RPMI8226 (cell line): ENCODE data around the gene IFIT1.
A peak's percentile ranks its signal among the peaks of the same experiment; 100 is the strongest.
"Not testable (repeated sequence)": the region's sequence is repeated elsewhere in the genome, so short reads cannot be mapped to it uniquely, and the experiment has no call there.

Source experiments
- DNase-seq: peaks from one replicate; pipeline ENCODE4 v3.0.0-alpha.2; 2015

IFIT1 gene

DNA sequence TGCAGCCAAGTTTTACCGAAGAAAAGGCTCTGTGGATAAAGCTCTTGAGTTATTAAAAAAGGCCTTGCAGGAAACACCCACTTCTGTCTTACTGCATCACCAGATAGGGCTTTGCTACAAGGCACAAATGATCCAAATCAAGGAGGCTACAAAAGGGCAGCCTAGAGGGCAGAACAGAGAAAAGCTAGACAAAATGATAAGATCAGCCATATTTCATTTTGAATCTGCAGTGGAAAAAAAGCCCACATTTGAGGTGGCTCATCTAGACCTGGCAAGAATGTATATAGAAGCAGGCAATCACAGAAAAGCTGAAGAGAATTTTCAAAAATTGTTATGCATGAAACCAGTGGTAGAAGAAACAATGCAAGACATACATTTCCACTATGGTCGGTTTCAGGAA is 10.6 kb downstream of the IFIT1 start:
- no peak for DNase-seq

DNA sequence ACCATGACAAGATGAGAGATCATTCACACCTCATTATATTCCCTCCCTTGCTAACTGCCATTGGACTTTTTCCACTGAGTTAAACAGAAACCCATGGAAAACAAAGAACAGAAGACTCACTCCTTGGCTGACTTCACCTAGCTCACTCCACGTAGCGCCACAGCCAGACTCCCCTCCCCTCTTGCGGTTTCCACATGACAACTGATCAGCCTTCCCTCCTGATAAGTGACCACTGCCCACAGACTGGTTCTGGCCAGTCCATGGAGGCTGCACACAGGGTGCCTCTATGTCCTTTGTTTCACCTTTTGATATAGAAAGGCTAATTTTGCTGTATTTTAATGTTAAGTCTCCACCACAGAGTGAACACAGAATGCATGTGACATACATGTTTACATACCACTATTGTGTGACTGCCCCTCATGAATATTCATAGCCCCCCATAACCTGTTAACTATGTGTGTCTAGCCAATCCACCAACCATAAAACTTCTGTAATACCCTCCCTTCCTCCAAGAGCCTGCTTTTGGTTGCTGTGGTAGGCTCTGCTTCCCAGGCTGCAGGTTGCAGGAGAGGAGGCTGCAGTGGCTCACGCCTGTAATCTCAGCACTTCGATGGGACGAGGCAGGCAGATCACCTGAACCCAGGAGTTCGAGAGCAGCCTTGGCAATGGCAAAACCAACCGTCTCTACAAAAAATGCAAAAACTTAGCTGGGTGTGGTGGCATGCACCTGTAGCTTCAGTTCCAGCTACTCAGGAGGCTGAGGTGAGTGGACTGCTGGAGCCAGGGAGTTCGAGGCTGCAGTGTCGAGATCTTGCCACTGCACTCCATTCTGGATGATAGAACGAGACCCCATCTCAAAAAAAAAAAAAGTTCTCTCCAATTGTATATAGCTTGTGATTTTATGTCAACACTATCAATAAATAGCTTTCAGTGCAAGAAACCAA is 12.0 kb downstream of the IFIT1 start:
- DNase-seq: no peak

DNA sequence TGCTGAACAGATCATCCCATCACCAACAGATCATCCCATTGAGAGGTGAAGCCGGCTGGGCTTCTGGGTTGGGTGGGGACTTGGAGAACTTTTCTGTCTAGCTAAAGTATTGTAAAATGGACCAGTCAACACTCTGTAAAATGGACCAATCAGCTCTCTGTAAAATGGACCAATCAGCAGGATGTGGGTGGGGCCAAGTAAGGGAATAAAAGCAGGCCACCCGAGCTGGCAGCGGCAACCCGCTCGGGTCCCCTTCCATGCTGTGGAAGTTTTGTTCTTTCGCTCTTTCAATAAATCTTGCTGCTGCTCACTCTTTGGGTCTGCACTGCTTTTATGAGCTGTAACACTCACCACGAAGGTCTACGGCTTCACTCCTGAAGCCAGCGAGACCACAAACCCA is 13.8 kb downstream of the IFIT1 start:
- DNase-seq: not testable (repeated sequence)

DNA sequence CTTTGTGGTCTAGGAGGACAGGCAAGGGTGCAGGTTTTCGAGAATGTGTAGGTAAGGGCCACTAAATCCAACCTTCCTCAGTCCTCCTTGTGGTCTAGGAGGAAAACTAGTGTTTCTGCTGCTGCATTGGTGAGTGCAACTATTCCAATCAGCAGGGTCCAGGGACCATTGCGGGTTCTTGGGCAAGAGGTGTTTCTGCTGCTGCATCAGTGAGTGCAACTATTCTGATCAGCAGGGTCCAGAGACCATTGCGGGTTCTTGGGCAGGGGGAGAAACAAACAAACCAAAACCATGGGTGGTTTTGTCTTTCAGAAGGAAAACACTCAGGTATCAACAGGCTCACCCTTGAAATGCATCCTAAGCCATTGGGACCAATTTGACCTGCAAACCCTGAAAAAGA is 15.4 kb downstream of the IFIT1 start:
- not testable (repeated sequence) for DNase-seq

DNA sequence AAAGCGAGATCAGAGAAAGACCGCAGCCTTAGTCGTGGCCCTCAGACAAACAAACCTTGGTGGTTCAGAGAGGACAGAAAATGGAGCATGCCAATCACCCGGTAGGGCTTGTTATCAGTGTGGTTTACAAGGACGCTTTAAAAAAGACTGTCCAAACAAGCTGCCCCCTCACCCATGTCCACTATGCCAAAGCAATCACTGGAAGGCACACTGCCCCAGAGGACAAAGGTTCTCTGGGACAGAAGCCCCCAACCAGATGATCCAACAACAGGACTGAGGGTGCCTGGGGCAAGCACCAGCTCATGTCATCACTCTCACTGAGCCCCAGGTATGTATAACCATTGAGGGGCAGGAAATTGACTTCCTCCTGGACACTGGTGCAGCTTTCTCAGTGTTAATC is 16.9 kb downstream of the IFIT1 start:
- not testable (repeated sequence) for DNase-seq

DNA sequence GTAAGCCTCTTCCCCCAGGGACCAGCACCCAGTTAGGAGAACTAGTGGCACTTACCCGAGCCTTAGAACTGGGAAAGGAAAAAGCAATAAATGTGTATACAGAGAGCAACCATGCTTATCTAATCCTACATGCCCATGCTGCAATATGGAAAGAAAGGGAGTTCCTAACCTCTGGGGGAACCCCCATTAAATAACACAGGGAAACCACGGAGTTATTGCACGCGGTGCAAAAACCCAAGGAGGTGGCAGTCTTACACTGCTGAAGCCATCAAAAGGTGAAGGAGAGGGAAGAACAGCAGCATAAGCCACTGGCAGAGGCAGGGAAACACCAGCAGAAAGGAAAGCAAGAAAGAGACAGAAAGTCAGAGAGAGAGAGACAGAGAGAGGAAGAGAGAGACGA is 18.1 kb downstream of the IFIT1 start:
- DNase-seq: not testable (repeated sequence)

DNA sequence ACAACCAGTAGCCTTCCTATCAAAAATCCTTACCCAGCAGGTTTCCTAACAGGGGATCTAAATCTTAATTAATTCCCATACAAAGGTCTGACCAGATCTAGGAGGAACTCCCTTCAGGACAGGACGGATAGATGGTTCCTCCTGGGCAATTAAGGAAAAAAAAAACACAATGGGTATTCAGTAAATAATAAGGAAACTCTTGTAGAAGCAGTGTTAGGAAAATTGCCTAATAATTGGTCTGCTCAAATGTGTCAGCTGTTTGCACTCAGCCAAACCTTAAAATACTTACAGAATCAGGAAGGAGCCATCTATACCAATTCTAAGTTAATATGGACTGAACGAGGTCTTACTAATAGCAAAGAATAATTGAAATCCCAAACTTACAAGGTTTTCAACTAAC is 18.7 kb downstream of the IFIT1 start:
- DNase-seq: not testable (repeated sequence)

DNA sequence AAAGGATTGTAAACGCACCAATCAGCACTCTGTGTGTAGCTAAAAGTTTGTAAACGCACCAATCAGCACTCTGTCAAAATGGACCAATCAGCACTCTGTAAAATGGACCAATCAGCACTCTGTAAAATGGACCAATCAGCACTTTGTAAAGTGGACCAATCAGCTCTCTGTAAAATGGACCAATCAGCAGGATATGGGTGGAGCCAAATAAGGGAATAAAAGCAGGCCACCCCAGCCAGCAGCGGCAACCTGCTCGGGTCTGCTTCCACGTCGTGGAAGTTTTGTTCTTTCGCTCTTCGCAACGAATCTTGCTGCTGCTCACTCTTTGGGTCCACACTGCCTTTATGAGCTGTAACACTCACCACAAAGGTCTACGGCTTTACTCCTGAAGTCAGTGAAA is 19.9 kb downstream of the IFIT1 start:
- not testable (repeated sequence) for DNase-seq

DNA sequence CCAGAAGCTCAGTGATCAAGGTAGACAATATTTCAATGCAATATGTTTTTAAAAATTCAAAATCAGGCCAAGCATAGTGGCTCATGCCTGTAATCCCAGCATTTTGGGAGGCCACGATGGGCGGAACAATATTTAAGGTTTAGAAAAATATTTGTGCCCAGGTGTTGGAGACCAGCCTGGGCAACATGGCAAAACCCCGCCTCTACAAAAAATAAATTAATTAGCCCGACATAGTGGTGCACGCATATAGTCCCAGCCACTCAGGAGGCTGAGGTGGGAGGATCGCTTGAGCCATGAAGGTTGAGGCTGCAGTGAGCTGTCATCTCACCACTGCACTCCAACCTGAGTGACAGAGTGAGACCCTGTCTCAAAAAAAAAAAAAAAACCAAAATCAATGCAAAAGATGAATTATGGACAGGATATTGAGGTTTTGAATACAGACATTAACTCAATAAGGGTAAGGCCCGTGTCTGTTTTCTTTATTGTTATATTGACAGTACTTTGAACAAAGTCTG is 21.0 kb downstream of the IFIT1 start:
- DNase-seq: no peak

DNA sequence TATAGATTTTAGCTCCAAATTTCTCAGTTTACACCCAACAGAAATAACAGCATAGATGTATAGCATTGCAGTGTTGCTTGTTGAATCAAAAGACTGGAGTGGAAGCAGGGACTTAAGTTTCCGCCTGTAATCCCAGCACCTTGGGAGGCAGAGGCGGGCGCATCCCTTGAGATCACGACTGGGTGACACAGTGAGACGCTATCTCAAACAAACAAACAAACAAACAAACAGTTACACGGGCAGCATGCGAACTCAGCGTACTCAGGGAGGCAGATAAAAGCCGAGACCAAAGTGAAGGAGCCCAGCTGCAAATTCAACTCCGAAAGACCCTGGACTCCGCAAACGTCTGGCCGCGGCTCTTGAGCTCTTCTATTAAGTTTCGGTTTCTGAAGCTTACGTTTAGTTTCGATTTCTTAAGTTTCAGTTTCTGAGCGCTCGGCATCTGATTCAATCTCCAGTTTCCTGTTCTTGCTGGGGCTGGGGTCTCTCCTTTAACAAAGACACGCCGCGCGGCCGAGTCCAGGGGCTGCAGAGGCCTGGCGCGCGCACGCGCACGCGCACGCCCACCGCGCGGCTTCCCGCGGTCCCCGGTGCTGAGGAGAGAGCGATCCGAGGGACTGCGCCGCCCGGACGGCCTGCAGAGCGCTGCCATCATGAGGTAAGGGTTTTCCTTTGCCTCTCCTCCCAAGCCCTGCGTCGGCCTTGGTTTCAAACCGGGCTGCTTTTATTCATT is 21.9 kb downstream of the IFIT1 start, which contains the start of gene IFIT5:
IFIT5 (plus strand) TSS at position 423 of the 733 bp plus-strand sequence; CDS start at position 654, 231 bp downstream.
- DNase-seq: peak; percentile 86

DNA sequence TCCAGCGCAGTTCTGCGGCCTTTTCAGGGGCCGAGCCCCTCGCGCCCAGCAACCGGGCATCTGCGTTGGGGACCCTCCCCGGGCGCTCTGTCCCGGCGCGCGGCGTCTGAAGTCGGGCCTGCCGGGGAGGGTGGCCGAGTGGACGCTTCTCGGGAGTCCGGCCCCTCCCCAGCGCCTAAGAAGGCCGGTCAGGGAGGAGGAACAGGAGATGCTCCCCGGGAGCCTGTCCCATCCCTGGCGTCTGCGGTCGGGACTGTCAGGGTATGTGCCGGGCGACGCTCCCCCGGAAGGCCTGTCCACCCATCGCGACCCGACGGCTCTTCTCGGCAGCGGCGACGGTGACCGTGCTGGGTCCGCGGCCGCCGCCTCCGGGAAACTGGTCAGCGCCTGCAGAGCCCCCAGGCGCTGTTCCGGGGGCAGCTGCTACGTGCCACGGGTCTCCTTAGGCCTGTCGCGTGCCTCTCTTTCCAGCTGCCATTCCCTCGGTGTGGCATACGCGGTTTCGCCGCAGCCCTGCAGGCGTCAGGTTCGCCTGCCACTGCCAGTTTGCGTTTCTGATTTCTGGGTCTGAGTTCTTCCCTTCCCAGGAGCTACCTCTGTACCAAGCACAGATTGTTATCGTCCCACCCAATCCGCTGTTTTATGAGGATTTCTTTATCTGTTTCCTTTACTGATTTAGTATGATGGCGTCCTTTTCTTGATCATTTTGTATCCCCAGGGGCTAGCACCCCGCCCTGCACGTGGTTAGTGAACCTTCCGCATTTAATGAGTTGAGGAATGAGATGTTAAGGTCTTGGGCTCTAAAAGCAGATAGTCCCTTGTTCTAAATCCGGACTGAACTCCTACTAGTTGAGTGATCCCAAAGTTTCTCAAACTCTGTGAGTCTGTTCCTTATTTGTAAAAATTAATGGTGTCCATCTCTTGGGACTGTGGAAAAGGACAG is 22.7 kb downstream of the IFIT1 start:
- DNase-seq: peak; percentile 28

DNA sequence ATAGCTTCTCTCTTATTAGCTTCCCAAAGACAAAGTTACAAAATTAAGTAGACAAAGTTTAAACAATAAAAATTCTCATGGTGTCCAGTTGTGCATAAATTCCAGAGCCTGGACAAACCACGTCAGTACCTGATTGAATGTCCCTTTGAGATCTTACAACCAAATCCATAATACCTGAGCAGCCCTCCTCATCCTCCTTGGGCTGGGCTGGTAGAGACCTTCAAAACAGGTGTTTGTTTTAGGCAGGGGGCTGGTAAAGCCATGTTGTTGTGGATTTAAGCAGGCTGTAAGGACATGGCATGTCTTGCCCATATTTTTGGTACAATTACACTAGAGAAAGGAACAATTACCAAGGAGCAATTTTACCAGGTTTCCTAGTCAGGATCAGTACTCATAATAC is 24.0 kb downstream of the IFIT1 start:
- DNase-seq: no peak

DNA sequence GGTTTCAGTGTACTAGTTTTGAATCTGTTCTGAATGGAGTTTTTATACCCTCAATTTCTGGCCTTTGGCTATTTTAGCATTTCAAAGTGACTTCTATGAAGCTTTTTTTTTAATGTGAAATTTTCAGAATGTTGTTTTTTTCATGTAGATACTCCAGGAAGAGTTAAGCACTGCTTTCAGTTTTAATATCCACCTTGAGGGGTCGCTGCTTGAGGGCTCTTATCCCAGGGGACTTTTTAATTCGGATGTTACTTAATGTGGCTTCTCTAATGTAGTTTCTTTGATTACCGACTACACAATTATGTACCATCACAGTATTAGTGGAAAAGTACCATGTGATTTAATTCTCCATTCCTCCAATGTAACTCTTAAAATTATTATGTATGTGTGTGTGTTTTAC is 27.1 kb downstream of the IFIT1 start:
- no peak for DNase-seq

DNA sequence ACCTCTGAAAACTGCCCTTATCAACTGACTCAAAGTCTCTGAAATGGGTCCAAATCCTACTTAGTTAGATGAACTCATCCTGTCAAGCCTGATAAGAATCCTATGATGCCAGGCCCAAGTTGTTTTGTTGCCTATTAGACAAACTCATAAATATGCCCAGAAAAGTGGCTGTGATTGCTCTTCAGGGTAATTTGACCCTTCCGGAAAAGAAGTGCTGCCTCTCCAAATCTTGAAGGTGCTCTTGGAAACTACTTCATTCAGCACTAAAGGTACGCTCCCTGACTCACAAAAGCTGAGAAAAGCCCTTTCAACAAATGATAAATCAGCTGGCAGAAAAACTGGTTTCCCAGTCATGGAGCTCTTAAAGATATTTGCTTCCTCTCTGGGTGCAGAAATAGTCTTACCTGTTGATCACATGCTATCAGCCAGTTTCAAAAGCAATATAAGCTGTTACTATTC is 28.6 kb downstream of the IFIT1 start:
- DNase-seq: no peak

DNA sequence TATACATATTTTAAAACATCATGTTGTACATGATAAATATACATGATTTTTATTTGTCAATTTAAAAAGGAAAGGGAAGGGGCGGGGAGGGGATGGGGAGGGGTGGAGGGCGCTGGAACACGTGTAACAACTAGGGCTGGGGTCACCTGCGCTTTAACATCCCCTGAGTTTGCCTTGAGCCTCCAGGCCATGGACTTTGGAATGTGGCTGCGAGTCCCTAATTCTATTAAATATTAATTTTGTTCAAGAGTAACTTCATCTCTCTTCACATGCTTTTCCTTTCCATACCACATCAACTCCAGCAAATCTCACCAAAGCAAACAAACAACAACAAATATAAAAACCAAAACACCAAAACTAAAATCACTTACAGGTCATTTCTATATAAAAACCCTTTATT is 32.6 kb downstream of the IFIT1 start:
- DNase-seq: no peak

DNA sequence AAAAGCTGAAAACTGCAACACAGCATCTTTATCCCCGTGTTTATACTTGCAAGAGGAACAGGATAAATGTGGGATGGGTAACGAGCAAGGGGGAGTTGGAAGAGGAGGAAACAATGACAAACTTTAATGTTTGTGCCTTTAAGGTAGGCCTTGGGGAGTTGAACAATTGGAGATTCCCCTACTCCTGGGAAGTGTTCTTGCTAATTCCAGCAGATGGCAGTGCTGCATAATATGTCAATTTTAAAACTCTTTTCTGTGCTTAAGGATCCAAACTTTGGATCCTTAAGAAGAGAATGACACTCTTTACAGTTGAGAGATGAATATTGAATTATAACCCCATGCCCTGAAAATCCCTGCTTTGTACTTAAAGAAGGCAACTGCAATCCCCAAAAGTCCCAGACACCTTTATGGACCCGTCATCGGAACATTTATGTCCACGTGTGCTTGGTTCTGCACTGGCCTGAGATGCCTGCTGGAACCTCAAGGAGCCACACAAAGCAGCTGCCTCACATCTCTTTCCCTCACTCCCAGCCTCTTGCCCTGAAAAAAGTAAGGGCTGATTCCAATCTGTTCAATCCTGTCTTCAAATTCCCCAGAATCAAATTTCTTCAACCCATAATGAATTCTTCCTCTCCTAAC is 33.9 kb downstream of the IFIT1 start:
- peak; percentile 39 for DNase-seq

DNA sequence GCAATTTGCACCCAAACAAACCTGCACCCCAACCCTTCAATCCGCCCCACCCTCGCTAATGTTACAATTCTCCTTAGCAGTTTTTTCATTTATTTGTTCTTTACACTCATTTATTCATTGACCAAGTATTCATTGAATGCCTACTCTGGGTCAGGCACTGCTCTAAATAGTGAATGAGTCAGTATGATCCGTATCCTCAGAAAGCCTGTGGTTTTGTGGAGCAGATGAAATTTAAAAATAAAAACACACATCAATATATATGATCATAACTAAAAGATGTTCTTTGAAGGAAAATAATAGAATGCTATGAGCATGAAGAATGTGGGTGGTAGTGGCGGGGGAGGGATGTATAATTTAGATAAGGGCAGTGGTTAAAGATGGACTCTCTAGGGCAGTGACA is 35.2 kb downstream of the IFIT1 start:
- DNase-seq: no peak

DNA sequence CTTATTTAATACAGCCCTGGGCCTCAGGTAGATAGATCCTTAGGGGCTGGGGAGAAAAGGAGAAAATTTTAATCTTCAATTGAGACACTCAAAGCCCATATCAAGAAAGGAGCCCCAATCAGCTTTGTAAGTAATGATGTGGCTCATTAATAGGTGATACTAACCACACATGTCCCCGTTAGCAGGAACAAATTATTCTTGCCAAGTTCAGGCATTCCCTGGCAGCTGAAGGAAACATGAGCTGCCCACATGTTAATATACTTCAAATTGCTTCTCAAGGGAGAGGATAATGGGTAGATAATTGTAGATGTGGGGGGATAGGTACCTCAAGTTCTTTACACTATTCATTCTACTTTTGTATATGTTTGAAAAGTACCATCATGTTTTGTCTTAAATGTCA is 36.5 kb downstream of the IFIT1 start:
- no peak for DNase-seq

DNA sequence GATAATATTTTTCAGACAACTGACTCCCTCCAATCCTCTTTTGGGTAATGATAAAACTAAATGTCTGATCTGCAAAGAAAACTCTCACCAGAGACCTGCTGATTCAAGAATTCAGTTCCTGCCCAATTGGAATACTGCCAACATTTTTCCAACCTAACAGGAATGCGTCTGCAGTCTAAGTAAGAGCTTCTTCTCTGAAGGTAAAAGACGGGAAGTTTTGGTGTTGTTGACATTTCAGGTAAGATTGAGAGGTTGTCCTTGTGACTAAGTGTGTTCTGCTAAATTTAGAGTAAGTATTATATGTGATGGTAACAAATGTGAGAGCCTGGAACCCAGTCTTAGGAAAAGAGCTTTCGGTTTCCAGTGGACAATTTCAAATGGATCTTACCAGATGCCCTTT is 39.6 kb downstream of the IFIT1 start:
- DNase-seq: no peak

DNA sequence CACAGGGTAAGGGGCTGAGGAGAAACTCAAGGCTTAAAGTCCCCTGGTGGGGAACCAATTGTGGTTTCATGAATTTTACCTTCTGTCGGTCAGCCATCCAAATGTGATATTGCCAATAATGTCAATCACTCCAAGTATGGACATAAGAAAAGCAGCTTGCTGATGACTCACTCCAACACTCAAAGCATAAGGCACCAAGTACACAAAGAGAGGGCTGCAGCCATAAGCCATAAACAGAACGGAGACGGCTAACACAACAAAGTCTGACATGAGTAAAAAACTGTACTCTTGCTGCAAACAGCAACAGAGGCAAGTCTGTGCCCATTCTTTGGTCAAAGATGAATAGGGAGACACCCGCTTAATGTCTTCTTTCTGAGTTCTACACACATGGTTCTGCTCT is 46.1 kb downstream of the IFIT1 start:
- no peak for DNase-seq

DNA sequence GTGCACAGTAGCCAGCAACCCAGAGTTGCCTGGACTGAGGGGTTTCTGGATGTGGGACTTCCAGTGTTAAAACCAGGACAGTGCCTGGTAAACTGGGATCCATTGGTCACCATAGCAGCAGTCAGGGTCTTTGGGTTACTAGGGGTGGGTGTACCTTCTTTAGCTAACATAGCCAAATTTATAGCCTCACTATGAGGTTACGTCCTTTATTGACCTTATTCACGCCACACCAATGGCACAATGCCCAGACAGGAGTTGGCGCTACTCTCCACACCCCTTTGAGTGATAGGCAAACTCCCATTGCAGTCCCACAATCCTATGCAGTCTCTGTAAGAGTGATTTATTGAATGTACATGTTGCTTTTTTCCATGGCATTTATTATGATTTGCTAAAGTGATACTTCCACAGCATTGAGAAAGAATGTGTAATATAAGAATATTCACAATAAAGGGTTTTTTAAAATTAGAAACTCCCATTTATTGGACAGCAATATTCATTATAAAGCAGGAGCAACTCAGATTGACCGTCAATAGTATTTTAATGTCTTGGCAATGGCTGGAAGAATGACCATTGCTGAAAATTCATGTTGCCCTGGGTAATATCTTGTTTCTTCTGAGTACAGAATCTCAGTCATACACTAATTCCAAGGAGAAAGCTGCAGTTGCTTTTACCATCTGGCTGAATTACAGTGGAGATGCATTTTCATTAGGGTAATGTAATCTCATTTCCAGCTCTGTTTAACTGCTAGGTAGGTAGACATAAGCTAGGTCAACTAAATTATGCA is 48.0 kb downstream of the IFIT1 start:
- no peak for DNase-seq
